H1 (cell line): ENCODE measurements around the gene HMGCL. TPM values are rescaled to one million over a fixed set of nuclear protein-coding genes. Genes with fewer than 3 reads are reported as not detected.

ENCODE experiments used
- CTBP2 ChIP-seq: IDR thresholded peaks from 2 replicates; pipeline ENCODE4 v1.7.0; 2011; ENCODE audit warnings: borderline replicate concordance, mild to moderate bottlenecking, moderate library complexity, mixed read lengths, low read length; ENCODE audit not compliant: insufficient read depth, insufficient read length
- EGR1 ChIP-seq: IDR thresholded peaks from 2 replicates; pipeline ENCODE4 v1.6.1; 2011; ENCODE audit warnings: low read depth, low read length, borderline replicate concordance
- EP300 ChIP-seq, 2 experiments: IDR thresholded peaks; 1 replicate in 1 of 2; 2 replicates in 1 of 2; pipeline ENCODE4 v1.6.1; 2011 to 2012; ENCODE audit warnings: low read depth in 2 of 2, low read length in 2 of 2, mild to moderate bottlenecking in 2 of 2, borderline replicate concordance in 1 of 2, inconsistent platforms in 1 of 2, moderate library complexity in 1 of 2
- POLR2AphosphoS5 ChIP-seq: IDR thresholded peaks from 2 replicates; pipeline ENCODE4 v1.6.1; 2011; ENCODE audit warnings: low read depth, low read length
- SP1 ChIP-seq: IDR thresholded peaks from 2 replicates; pipeline ENCODE4 v1.6.1; 2011; ENCODE audit warnings: low read depth, low read length
- polyA plus RNA-seq, 7 experiments: library from polyadenylated mRNA; depleted of rRNA in 3 of 7; stranded (reverse) in 5 of 7; unstranded in 2 of 7; fragments of >200 nt in 5 of 7; fragments of 200-250 nt in 2 of 7; gene quantifications; 1 replicate in 5 of 7; 2 replicates in 1 of 7; 4 replicates in 1 of 7; pipeline versions ENCODE4 v1.2.1 to v1.2.3, GENCODE V29; 2011 to 2013; ENCODE audit warnings: missing spikeins in 2 of 7, mixed read lengths in 2 of 7
- total RNA-seq: library from RNA; stranded (reverse); fragmentation: NEBNext Ultra II Directional; extraction: Animal tissue kit (Norgen Biotek cat#: 25700); gene quantifications from 2 replicates; pipeline ENCODE4 v1.2.1, GENCODE V29; 2021
- TF ChIP-seq, protein P1 (sequence below): IDR thresholded peaks from 2 replicates; pipeline ENCODE4 v1.6.1; 2011; ENCODE audit warnings: low read length, improper control_type of control experiment

Gene HMGCL
- total and polyA plus RNA-seq, 2 of the 8 experiments (the other 6 are each of a cell fraction or from before 2014, with no cell fraction given): 13.7 to 19.5 TPM

DNA sequence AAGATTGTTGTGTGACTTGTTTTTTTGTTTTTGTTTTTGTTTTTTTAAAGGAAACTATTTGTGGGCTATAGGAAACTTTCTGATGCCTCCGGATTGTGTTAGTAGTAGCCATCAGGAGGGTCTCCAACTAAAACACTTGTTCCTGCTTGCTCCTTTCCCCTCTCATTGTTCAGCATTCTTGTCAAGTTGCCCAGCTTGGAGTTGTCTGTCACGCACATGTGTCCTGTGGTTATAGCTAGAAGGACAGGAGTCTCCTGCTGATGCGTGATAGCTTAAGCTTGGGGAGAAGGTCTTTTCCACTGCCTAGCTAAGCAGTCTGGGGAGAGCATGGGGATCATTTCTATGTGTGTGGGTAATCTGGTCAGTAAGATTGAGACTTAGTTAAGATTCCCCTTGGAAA is 37.5 kb downstream of the HMGCL start (continued):
- no peak for TF ChIP-seq CTBP2
- TF ChIP-seq EGR1: no peak
- no peak for TF ChIP-seq EP300 (IDR thresholded peaks at IDR 0.05; ENCODE audit: borderline replicate concordance in 1 of 2, low read depth in 2 of 2, low read length in 2 of 2)
- no peak for TF ChIP-seq SP1
- TF ChIP-seq, protein P1, sequence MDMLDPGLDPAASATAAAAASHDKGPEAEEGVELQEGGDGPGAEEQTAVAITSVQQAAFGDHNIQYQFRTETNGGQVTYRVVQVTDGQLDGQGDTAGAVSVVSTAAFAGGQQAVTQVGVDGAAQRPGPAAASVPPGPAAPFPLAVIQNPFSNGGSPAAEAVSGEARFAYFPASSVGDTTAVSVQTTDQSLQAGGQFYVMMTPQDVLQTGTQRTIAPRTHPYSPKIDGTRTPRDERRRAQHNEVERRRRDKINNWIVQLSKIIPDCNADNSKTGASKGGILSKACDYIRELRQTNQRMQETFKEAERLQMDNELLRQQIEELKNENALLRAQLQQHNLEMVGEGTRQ: no peak
- no peak for TF ChIP-seq POLR2AphosphoS5
